Hematopoietic multipotent progenitor cell treated with erythropoietin and hydrocortisone succinate and interleukin-3 and kit ligand, for 6 days (in vitro differentiated cells): Measurements from ENCODE around the gene PLBD2.

Source experiments
- DNase-seq: peaks from one replicate; pipeline ENCODE4 v3.0.0-alpha.2; 2015

PLBD2 gene

DNA sequence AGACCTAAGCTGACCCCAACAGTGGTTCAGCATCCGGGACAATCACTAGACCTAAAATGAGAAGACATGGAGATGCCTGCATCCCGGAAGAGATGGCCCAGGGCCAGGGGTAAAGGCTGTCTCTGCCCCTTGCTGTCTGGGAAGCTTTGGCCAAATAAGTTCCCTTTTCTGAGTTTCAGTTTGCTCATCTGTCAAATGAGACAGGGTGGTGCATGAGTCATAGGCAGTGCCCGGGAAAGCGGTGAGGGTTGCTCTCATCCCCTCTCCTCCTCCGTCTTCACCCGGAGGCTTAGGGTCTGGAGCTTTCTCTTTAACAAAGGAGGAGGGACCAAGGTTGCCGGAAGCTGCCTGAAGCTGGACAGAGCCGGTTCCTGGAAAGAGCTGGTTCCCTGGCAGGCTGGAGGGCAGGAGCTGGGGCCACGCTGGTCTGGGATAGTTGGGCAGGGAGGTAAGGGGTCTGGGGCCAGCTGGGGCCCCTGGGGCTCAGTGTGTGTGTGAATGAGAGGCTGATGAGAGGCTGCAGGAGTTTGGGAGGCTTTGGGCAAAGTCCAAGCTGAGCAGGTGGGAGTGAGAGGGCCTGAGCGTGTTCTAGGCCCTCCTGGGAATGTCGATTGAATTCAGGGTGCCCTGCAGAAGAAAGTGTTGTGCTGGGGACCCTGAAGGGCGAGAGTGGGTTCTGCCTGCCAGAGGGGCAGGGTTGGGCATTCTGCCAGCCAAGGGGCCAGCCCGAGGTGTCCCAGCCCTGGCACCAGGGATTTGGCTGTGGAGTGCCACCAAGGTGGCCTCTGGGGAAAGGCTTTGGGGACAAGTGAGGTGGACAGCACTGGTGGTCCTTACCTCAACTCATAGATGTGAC, 63.9 kb downstream of the PLBD2 start, which contains the start of gene SDSL:
TSS of gene SDSL (plus strand) at position 351 of the 856 bp plus-strand sequence. CDS start 5,603 bp downstream, outside the sequence.
- peak; percentile 95 for DNase-seq

DNA sequence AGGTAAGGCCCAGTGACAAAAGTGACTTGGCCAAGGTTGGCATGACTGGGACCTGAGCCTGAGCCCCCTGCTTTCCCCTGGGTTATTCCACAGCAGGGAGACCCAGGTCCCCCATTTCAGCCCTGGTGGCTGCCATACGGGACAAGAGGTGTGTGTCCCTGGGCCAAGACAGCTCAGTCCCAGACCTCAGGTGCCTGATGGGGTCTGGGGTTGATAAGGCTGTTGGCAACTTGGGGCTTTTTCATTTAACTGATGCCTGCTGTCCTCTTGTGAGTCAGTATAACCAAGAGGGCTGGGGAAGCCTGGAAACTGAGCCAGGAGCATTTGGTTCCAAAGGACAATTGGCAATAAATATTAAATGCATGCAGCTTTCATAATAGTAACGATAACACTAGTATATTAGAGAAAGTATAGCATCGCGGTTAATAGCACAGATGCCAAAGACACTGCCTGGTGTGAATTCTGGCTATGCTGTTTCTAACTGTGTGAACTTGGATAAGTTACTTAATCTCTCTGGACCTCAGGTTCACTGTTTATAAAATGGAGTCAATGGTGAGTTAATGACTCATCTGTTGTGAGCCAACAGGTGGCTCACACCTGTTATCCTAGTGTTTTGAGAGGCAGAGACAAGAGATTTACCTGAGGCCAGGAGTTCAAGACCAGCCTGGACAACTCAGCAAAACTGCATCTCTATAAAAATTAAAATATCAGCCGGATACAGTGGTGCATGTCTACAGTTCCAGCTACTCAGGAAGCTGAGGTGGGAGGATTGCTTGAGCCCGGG, 64.7 kb downstream of the PLBD2 start:
- peak; percentile 53 for DNase-seq

DNA sequence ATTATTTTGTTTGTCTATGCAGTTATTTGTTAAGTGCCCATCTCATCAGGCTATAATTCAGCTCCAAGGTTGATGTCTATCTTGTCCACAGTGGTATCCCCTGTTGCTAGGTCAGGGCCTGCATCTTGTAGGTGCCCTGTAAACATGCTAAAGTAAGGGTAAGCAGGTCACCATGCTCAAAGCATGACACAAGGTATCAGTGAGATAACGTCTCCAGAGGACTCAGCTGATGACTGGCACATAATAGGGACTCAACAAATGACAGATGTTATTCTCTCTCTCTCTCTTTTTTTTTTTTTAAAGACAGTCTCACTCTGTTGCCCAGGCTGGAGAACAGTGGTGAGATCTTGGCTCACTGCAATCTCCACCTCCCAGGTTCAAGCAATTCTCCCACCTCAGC, 66.1 kb downstream of the PLBD2 start:
- DNase-seq, result peak; percentile 58

DNA sequence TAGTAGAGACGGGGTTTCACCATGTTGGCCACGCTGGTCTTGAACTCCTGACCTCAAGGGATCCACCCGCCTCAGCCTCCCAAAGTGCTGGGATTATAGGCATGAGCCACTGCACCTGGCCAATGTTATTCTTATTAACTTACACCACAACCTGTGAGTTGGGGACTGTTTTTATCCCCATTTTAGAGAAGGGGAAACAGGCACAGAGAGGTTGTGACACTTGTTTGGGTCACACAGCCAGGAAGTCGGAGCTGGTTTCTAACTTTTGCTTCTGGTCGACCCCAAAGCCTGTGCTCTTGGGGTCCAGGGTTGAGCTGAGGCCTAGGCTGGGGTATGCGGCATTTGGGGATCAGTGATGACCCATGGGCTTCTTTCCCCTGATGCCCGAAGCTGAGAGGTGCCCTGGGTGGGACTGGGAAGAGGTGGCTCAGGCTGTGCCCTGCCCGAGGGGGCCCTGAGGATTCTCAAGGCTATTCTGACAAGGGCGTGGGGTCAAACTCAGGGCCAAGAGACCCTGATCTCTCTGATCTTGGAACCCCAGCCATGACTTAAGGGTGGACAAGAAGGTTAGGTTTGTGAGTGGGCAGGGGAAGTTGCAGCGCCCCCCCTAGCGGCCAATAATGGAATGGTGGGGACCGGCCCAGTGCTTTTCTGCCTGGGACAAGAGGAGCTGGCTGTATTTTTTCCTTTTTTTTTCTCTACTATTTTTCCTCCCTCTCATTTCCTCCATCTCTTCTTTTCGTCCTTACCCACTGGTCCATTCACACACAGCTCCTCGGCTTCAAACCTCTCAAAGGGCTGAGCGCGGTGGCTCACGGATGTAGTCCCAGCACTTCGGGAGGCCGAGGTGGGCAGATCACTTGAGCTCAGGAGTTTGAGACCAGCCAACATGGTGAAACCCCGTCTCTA, 66.8 kb downstream of the PLBD2 start:
- DNase-seq, result peak; percentile 72

DNA sequence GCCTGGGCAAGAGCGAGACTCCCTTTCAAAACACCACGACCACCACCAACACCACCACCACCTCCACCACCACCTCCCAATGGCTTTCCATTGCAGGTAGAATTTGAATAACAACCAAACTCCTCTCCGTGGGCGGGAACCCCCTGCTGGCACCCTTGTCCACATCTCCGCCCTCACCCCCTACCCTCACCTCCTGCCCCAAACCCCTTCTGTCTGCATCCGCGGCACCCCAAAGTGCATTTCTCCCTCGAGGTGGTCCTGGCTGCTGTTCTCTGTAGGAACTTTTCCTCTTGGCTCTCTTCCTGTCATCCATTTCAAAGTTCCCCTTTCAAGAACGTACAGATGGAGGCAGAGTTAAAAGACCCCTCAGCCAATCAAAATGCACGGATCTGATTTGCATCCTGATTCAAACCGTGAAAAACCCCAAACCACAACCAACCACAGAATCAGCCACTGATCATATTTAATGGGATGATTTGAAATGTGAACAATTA, 67.6 kb downstream of the PLBD2 start:
- no peak for DNase-seq

DNA sequence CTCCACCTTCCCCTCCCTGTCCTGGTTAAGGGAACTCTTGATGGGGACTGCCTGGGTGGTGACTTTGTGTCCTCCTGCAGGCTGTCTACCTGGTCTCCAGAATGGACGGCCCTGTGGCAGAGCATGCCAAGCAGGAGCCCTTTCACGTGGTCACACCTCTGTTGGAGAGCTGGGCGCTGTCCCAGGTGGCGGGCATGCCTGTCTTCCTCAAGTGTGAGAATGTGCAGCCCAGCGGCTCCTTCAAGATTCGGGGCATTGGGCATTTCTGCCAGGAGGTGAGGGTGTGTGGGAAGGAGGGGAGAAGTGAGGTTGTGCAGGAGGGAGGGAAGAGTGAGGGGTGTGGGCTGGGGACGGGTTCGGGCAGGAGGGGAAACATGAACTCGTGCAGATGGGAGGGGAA, 69.5 kb downstream of the PLBD2 start:
- no peak for DNase-seq

DNA sequence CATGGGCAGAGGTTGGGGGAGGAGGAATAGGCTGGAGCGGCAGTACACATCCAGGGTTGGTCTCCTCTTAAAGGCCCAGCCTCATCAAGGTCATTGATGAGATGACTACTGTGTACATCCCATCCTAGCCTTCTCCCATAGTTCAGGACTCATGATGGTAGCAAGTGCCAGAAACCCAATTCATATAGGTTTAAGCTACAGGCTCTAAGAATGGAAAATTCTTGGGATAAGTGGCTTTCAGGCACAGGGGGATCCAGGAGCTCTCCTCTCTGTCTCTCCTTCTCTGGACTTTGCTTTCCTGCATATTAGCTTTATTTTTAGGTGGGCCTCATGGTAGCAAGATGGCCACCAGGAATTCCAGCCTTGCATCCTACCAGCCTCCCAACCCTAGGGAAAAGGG, 70.1 kb downstream of the PLBD2 start:
- DNase-seq, result no peak

DNA sequence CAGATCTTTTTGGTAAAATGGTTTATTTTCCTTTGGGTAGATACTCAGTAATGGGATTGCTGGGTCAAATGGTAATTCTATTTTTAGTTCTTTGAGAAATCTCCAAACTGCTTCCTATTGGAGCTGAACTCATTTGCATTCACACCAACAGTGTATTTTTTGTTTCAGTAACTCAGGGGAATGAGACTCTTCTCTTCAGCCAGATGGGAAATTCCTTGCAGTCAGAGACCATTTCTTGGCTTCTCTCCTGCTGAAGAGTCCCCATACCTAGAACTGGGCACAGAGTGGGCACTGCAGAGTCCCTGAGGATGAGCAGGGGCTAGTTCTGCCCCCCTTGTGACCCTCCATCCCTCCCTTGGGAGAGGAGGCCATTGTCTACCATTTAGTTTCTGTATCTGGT, 74.6 kb downstream of the PLBD2 start:
- DNase-seq, result no peak

DNA sequence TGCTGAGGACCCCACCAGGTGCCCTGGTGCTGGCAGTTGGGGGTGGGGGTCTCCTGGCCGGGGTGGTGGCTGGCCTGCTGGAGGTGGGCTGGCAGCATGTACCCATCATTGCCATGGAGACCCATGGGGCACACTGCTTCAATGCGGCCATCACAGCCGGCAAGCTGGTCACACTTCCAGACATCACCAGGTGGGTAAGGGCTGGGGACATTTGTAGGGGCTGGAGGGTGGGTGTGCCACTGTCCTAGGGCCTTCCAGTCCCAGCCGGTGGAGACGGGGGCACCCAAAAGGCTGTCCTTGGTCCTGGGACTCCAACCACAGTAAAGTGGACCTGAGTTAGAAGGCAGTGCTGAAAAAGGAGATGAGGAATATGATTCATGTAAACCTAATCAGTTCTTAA, 77.0 kb downstream of the PLBD2 start:
- DNase-seq, result no peak

DNA sequence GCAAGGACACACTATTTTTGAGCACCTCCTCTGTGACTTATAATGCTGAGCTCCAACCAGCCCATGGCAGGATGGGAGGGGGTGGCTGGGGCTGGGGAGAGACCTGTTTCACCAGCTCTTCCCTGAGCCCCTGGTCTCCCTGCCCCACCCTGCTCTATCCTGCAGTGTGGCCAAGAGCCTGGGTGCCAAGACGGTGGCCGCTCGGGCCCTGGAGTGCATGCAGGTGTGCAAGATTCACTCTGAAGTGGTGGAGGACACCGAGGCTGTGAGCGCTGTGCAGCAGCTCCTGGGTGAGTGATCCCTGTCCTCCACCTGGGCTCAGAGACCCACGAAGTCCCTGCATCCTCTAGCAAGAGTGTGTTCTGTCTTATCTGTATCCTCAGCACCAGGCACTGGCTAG, 78.2 kb downstream of the PLBD2 start:
- DNase-seq, result no peak

DNA sequence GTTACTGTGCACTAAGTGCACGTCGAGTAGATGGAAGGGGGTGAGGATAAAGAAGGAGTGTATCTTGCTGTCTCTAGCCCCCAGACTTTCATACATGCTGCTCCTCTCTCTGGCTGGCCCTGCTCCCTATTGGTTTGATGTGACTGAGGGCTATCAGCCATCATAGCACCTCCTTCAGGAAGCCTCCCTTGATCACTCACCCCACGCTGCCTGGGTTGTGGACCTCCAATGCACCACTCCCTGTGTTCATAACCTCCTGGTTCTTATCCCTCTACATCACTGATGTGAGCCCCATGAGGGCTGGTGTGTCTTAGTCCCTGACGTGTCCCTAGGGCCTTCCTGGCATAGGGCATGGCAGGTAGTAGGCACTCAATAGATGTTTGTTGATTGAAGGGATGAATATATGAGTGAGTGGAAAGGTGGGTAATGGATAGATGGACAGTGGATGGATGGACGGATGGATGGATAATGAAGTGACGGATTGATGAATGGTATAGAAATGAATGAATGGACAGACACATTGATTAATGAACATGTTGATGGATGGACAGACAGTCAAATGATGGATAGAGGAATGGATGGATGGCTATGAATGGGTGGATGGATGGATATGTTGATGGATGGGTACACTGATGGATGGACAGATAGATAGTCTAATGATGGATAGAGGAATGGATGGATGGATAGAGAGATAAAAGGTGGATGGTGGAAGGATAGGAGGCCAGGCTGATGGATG, 78.8 kb downstream of the PLBD2 start:
- no peak for DNase-seq

DNA sequence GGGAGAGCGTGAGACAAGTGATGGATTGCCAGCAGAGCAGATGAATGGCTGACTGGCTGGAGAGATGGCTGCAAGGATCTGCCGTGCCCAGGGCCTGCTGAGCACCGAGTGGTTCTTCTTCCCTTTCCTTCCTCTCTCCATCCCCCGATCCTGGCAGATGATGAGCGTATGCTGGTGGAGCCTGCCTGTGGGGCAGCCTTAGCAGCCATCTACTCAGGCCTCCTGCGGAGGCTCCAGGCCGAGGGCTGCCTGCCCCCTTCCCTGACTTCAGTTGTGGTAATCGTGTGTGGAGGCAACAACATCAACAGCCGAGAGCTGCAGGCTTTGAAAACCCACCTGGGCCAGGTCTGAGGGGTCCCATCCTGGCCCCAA, 79.3 kb downstream of the PLBD2 start:
- no peak for DNase-seq

DNA sequence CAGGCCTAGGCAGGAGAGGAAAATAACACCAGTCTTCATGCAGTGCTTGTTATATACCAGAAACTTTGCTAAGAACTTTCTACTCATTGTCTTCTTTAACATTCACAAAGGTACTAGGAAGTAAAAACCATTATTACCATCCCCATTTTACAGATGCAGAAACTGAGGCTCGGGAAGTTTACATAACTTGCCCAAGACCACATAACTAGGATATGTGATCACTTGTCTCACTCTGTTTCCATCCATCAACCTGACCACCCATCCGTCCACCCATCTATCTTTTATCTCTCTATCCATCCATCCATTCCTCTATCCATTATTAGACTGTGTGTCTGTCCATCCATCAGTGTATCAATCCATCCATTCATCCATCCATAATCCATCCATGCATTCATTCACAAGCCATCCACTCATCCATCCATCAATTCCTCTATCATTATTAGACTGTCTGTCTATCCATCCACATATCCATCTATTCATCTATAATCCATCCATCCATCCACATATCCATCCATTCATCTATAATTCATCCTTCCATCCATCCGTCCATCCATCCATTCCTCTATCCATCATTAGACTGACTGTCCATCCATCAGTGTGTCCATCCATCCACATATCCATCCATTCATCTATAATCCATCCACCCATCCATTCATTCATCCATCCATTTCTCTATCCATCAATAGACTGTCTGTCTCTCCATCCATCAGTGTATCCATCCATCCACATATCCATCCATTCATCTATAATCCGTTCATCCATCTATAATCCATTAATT, 80.3 kb downstream of the PLBD2 start:
- no peak for DNase-seq

DNA sequence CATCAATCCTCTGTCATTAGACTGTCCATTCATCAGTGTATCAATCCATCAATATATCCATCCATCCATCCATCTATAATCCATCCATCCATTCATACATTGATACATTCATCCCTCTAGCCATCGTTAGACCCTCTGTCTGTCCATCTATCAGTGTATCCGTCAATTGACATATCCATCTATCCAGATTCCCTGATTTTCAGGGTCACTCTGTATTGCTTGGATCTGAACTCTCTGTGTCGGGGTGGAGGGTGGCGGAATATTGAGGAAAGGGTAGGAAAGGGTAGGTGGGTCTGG, 80.9 kb downstream of the PLBD2 start:
- no peak for DNase-seq

DNA sequence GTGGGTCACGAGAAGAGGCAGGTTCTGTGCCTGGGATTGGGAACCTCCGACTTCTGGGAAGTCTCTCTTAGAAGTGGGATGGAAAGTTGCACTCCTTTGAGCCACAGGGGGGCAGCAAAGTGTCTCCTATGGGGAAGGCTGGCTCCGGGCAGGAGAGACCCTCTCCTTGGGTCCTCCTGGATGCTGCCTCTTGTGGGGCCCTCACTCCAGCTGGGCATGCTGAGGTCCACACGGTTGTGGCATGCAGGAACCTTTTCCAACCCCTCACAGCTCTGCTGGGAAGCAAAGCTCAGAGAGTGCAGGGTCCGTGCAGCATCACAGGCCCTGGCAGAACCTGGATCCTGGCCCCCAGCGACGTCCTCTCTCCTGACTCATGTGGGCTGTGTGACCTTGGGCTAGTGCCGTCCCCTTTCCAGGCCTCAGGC, 81.2 kb downstream of the PLBD2 start:
- DNase-seq, result peak; percentile 56

DNA sequence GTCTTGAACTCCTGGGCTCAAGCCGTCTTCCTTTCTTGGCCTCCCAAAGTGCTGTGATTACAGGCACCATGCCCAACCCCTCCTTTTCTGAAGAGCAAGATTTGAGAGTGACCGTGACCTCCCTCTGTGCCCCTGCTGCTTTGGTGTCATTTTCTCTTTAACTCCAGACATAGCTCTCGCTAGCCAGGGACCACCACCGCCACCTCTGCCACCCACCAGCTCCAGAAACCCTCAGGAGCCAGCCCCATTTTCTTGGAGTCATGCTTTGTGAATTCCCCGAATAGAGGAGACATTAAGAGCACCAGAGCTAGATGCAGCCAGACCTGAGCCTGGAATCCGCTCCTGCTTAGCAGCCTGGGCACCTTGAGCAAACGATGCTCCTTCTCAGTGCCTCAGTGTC, 81.9 kb downstream of the PLBD2 start:
- no peak for DNase-seq
